Limb (tissue), 2 donors: Measurements from ENCODE around the gene CLEC12A.
A peak's percentile ranks its signal among the peaks of the same experiment; 100 is the strongest.

ENCODE experiments used
- DNase-seq, 2 donors: peaks; one replicate each; pipeline ENCODE4 v3.0.0-alpha.2; 2016; ENCODE audit errors: extremely low spot score in 2 of 2

The CLEC12A gene

GRCh38 chr12:10033783-10034545 lies 62.8 kb downstream of the CLEC12A start:
- DNase-seq = peak in 1 of 2 donors; percentile 18
